NB4 (cell line): Measurements from ENCODE around the gene PDE4DIP.
"Not testable (repeated sequence)": the region's sequence is repeated elsewhere in the genome, so short reads cannot be mapped to it uniquely, and the experiment has no call there.

ENCODE experiments used
- MAX ChIP-seq: IDR thresholded peaks from 2 replicates; pipeline ENCODE4 v1.6.1; 2011; ENCODE audit warnings: low read depth, low read length
- MYC ChIP-seq: IDR thresholded peaks from 2 replicates; pipeline ENCODE4 v1.6.1; 2011; ENCODE audit warnings: low read depth, low read length
- POLR2A ChIP-seq: IDR thresholded peaks from 2 replicates; pipeline ENCODE4 v1.6.1; 2011; ENCODE audit warnings: mild to moderate bottlenecking; ENCODE audit not compliant: insufficient read length; ENCODE audit errors: extremely low read depth
- TF ChIP-seq, protein P1 (sequence below): IDR thresholded peaks from one replicate; pipeline ENCODE4 v1.5.1; 2012; ENCODE audit warnings: low read depth, low read length

- TF ChIP-seq, protein P1, sequence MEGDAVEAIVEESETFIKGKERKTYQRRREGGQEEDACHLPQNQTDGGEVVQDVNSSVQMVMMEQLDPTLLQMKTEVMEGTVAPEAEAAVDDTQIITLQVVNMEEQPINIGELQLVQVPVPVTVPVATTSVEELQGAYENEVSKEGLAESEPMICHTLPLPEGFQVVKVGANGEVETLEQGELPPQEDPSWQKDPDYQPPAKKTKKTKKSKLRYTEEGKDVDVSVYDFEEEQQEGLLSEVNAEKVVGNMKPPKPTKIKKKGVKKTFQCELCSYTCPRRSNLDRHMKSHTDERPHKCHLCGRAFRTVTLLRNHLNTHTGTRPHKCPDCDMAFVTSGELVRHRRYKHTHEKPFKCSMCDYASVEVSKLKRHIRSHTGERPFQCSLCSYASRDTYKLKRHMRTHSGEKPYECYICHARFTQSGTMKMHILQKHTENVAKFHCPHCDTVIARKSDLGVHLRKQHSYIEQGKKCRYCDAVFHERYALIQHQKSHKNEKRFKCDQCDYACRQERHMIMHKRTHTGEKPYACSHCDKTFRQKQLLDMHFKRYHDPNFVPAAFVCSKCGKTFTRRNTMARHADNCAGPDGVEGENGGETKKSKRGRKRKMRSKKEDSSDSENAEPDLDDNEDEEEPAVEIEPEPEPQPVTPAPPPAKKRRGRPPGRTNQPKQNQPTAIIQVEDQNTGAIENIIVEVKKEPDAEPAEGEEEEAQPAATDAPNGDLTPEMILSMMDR = not testable (repeated sequence)
- not testable (repeated sequence) for TF ChIP-seq POLR2A, MYC, MAX
Observed at GRCh38 chr1:148868924-148869633, 24.9 kb downstream of the PDE4DIP start.
